IPS-11a (cell line): ENCODE results near the gene LDOC1.
"Not testable (repeated sequence)": the region's sequence is repeated elsewhere in the genome, so short reads cannot be mapped to it uniquely, and the experiment has no call there.

Source experiments
- H3K4me3 ChIP-seq: one replicate; pipeline ENCODE4 v1.5.1; 2013; ENCODE audit warnings: low read depth, low read length, control low read depth

LDOC1 gene

DNA sequence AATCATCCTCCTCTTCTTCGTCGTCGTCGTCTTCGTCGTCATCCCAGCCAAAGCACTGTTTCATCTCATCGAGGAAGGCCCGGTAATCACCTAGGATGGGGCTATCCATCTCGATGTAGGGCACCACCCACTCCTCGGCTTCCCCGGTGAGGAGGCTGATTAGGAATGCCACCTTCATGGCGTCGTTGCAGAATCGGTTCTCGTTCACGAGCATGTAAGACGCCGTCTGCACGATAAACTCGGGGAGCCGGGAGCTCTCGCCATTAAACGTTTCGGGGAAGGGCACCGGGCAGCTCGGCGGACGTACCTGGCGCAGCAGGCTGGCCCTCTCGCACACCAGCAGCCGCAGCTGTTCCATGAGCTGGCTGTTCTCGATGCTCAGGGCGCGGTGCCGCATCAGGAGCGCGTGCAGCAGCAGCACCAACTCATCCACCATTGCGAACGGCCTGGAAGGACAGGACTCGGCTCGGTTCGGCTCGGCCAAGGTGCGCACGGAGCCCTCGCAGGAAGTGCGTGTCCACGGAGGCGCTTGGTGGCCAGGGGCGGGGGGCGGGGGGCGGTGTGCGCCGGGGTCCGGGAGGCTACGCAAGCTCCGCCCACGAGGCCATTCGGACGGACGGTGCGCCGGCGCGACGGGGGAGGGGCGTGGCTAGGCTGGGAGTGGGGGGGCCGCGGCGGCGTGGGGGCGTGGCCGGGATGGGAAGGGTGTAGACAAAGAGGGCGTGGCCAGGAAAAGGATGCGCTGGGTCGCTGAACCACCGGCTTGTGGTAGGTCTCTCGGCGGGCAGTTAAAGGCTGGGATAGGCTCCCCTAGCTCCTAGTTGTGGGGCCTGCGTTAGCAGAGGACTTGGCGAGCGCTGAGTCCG is at the start of gene LDOC1:
Gene LDOC1, minus strand, starts transcription at position 544 of the 866 bp plus-strand sequence. Its CDS starts 108 bp downstream, at position 436.
- H3K4me3 ChIP-seq = peak within 1 kb of the TSS; percentile 63

DNA sequence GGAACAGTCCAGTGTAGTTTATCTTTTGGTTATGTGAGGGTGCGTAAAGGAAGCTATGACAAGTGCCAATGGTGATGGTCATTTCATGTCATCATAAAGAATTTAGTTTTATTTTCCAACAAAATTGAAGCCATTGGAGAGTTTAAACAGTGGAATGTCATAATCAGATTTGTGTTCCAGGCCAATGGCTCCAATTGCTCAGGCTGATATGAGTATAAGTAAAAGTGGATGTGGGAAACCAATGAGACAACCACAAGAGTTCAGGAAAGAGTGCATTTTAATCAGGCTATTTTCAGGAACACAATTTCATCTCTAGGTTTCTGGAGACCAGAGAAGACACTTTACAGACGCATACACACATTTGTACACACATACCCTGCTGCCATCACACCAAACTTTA is 44.7 kb upstream of the LDOC1 start:
- no peak overlapping the region for H3K4me3 ChIP-seq

DNA sequence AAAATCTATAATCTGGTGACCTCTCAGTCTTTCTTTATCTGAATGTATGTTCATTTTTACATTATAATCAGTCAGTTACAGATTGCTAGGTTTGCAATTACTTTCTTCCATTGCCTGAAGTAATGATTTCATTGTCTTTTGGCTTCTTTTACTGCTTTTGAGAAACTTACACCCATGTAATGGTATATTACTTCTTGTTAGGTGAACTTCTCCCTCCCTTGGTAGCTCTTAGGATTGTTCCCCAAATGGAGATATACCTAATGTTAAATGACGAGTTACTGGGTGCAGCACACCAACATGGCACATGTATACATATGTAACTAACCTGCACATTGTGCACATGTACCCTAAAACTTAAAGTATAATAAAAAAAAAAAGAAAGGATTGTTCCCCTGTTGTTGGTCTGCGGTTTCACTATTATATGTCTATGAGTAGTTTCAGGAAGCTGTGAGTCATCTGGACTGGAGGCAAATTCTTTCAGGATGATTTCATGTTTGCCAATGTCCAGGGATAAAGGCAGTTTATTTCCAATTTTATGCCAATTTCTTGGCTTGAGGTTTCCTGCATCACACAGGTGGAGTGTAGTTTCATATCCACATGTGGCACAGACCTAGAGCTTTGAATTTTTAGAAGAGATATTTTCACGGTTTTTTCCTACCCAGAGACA is 43.5 kb upstream of the LDOC1 start:
- no peak overlapping the region for H3K4me3 ChIP-seq

DNA sequence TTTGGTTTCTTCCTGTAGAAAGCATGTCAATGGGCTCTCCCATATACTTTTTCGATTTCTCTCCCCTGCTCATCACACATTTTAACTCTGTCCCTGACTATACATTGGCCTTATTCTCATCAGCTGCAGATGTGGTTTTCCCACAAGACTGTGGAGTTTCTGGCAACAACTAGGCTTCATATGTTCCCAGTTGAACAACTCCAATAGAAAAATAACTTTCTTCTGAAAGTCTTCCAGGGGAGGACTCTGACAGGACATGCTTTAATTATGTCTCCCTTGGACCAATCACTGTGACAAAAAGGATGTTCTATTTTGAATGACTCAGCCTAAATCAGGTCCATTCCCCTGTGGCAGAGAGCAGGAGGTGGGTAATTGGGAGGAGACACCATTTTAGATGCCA is 37.3 kb upstream of the LDOC1 start:
- no peak overlapping the region for H3K4me3 ChIP-seq

DNA sequence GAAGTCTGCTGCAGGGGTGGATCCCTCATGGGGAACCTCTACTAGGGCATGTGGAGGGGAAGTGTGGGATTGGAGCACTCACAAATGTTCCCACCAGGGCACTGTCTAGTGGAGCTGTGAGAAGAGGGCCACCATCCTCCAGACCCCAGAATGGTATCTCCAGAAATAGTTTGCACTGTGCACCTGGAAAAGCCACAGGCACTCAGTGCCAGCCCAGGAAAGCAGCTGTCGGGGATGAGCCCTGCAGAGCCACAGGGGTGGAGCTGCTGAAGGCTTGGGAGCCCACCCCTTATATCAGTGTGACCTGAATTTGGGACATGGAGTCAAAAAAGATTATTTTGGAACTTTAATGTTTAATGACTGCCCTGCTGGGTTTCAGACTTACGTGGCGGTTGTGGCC is 25.0 kb upstream of the LDOC1 start:
- H3K4me3 ChIP-seq = no peak overlapping the region

DNA sequence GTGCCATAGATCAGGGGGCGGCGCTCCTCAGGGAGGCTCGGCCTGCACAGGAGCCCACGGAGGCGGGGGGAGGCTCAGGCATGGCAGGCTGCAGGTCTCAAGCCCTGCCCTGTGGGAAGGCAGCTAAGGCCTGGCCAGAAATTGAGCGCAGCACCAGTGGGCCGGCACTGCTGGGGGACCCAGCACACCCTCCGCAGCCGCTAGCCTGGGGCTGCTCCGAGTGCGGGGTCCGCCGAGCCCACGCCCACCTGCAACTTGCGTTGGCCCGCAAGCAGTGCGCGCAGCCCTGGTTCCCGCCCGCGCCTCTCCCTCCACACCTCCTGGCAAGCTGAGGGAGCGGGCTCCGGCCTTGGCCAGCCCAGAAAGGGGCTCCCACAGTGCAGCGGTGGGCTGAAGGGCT is 11.6 kb upstream of the LDOC1 start:
- H3K4me3 ChIP-seq = not testable (repeated sequence)

DNA sequence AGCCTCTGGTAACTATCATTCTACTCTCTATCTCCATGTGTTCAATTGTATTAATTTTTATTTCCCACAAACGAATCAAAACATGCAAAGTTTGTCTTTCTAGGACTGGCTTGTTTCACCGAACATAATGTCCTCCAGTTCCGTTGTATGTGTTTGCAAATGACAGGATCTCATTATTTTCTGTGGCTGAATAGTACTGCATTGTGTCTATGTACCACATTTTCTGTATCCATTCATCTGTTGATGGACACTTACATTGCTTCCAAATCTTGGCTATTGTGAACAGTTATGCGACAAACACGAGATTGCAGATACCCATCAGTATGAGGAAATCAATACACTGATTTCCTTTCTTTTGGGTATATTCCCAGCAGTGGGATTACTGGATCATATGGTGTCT is 8.4 kb upstream of the LDOC1 start:
- no peak overlapping the region for H3K4me3 ChIP-seq

DNA sequence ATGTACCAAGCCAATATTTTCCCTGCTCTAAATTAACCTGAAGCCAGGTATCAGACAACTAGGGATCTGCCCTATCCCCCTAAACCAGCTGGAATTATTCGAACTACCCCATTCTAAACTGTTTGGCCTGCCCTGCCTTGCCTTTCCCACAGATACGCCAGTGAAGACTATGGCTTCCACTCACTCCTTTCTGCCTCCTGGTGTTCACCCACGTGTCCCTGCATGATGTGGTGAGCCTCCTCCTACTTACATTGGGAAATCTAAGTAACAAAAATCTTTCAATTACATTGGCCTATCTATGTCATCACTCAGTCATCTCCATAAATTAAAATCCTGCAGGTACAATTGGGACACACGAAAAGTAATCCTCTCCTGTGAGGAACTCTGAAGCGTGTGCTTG is 6.1 kb upstream of the LDOC1 start:
- H3K4me3 ChIP-seq = no peak overlapping the region

DNA sequence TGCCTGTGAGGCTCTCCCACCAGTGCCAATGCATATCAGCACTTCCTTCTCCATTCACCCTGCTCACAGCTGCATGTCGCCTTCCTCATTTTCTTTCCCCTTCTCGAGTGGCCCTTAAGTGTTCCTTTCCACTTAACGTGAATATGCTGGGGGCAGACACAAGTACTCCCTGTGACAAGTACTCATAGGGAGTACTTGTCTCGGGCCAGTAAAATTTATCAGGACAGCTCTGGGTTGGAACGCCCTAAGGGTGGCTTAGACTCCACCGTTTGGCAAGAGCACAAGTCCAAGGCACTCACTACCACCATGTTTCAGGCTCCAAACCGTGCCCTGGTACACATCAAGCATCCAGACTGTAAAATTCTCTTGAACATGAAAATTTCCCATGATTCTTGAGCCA is 3.9 kb upstream of the LDOC1 start:
- H3K4me3 ChIP-seq = no peak overlapping the region

DNA sequence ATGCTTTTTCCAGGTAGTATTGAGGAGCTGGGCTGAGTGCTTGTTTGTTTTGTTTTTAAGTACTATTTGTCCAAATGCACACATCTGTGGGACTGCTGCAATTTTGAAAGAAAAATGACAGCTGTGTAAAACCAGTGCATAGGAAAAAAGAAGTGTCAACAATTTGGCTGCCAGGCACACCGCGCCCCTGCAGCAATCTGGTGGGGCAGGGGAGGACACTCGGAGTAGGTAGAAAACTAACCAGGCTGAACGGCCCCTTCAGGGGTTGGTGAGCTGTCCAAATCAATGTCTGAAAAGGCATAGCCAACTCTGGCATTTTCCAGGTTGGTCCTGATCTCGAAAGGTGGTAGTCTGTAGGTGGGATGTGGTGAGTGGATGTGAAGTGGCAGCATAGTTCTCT is 1.1 kb downstream of the LDOC1 start:
- peak overlapping the region; percentile 63 for H3K4me3 ChIP-seq

DNA sequence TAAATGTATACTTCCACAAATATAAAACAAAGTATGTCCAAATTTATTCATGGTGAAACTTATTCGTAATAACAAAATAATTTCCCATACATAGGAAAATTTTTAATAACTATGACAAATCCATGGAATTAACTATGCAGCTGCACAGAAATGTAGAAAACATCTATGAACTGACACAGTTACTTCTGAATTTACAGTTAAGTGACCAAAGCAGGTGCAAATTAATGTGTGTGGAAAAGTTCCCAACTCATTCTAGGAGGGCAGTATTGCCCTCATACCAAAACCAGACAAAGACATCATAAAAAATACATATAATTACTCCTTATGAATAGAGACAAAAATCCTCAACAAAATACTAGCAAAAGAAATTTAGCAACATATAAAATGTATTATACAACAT is 12.5 kb downstream of the LDOC1 start:
- no peak overlapping the region for H3K4me3 ChIP-seq

DNA sequence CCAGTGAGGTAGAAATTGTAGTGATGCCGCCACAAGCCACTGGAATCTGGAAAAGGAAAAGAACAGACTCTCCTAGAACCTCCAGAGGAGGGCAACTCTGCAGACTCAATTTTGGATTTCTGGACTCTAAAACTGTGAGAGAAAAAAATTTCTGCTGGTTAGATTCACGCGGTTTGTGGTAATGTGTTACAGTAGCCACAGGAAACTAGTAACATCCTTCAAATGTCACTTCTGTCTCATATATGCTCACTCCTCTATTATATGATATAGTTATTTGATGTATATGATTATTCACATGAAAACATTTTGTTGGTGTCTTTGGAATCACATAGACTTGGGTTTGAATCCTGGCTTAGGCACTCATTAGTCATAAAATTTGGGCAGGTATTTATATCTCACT is 18.8 kb downstream of the LDOC1 start:
- H3K4me3 ChIP-seq = no peak overlapping the region

DNA sequence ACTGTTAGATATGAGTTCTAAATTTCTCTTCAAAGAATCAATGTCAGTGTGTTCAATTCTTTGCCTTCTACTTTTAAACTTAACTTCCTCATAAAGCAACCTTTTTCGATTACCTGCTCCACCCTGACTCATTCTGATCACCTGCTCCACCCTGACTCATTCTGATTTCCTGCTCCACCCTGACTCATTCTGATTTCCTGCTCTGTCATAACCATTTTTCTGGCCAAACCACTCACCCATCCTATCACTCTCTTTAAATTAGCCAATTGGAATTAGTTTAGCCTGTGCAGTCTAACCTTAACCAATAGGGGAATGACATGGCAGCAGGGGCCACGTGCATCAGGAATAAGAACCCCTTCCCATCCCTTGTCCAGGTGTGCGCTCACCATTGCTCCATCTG is 21.7 kb downstream of the LDOC1 start:
- H3K4me3 ChIP-seq = not testable (repeated sequence)

DNA sequence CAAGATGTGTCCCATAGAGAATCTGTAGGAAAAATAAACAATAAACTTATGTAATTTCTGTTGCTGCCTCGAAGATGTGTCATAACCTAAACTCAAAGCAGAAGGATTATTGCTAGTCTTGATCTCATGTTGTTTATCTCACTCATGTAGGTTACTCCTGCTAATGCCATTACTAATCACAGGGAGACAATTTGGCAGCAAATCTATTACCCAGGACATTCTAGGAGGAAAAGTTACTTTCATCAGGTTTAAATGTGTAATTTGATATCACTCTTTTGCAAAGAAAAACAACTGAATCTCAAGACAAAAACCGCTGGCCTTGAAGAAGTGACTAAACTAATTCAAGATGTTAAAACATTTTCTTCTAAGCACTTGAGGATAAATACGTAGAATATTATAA is 34.0 kb downstream of the LDOC1 start:
- H3K4me3 ChIP-seq = no peak overlapping the region

DNA sequence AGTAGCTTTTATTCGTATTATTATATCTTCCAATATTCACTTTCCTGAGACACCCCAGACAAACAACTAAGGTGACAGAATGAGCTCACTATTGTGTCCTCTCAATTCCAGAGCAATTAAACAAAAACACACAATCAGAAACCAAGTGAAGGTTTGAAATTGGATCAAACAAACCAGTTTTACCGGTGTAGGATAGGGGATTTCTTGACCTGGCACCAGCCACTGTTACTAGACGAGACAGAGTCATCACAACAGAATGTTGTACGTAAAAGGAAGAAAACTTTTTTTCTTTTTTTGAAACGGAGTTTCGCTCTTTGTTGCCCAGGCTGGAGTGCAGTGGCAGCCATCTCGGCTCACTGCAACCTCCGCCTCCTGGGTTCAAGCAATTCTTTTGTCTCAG is 43.7 kb downstream of the LDOC1 start:
- H3K4me3 ChIP-seq = no peak overlapping the region

DNA sequence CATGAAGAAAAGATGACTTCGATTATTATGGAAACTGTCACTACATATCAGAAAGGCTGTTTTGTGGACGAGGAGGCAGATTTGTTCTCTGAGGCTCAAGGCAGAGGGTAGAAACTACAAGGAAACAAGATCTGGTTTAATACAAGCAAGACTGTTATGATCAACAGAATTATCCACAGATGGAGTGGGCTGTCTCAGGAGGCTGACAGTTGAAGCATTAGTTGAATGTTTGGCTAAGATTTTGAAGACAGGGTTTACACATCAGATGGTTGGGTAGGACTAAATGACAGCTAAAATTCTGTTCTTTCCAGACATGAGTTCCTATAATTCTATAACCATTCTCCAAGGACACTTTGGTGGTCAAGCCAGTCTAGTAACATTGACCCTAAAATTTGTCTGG is 49.8 kb downstream of the LDOC1 start:
- H3K4me3 ChIP-seq = no peak overlapping the region
